Middle frontal gyrus (tissue), 1 donor: ENCODE results near the gene CEBPB.

Experiments used
- DNase-seq: peaks from one replicate; pipeline ENCODE4 v3.0.0-alpha.2; 2015; ENCODE audit warnings: low spot score; ENCODE audit errors: extremely low spot score

Gene CEBPB

DNA sequence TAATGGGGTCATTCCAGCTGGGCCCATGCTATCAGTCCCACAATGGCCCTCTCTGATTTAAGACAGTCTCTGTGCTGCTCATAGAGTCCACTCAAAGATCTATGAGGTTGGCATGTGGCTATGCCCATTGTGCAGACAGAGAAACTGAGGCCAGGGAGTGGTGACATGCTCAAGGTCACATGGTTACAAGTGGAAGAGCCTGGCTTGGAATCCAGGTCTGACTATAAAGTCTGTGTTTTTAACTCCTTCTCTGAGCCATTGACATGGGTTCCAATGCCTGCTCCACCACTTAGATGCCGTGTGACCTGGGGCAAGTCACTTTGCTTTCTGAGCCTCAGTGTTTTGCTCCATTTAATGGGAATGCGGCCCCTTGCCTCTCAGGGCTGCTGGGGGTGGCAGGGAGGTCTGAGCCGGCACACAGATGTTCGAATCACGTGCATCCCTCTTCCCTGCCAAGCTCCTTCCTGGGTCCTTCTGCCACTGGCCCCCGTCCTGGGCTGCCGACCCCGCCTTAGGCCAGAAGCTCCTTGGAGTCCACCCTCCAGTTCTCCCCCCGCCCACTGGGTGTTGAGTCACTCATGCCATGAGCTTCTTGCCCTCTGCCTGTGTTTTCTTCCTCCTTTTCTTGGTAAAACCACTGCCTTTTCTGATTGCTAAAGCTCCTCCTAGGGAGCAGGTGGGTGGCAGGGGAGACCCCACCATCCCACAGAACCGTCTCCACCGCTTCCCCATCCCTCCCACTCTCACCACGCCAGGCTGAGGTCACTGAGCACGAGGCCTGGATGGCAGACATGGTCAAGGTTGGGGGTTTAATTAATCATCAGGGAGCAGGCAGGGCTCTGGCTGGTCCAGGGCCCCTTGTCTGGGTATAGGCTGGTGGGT, 35.7 kb downstream of the CEBPB start:
- no peak for DNase-seq

DNA sequence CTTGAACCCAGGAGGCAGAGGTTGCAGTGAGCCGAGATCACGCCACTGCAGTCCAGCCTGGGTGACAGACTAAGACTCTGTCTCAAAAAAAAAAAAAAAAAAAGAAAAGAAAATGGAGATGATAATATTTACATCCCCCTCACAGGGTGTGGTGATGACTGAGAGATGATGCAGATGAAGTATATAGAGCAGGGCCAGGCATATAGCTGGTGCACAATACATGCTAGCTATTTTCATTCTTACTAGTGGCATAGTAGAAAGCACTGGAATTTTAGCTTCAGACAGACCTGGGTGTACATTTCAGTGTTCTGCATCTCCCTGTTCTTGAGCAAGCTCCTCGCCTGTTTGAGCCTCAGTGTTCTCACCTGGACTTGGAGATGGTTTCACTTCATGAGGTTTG, 36.9 kb downstream of the CEBPB start:
- no peak for DNase-seq

DNA sequence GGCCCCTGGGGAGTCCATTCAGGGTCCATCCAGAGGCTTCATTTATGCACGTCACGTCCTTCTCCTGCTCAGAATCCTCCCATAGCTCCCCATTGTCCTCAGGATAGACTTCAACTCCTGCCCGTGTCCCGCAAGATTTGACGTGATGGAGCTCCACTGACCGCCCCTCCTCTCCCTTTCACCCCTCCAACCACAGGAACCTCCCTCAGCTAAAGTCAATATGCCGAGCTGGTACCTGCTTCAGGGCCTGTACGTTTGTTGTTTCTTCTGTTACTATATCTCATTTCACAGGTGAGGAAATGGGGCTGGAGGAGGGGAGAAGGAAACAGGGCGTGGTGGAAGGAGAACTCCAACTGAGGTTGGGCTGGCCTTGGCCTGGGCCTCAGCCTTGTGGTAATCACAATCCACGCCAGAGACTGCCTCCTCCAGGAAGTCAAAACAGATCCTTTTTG, 38.6 kb downstream of the CEBPB start:
- DNase-seq: no peak

DNA sequence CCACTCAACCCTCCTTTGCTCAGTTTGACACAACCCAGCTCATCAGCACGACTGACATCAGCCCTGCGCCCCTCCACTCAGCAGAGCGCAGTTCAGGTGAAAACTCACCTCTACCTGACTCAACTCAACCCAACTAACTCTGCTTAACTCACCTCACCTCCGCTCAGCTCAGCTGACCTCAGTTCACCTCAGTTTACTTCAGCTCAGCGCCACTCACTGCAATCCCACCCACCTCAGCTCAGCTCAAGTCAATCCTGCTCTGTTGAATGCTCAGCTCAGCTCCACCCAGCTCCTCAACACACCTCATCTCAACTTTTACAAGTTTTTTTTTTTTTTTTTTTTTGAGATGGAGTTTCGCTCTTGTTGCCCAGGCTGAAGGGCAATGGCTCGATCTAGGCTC, 39.6 kb downstream of the CEBPB start:
- DNase-seq: no peak

DNA sequence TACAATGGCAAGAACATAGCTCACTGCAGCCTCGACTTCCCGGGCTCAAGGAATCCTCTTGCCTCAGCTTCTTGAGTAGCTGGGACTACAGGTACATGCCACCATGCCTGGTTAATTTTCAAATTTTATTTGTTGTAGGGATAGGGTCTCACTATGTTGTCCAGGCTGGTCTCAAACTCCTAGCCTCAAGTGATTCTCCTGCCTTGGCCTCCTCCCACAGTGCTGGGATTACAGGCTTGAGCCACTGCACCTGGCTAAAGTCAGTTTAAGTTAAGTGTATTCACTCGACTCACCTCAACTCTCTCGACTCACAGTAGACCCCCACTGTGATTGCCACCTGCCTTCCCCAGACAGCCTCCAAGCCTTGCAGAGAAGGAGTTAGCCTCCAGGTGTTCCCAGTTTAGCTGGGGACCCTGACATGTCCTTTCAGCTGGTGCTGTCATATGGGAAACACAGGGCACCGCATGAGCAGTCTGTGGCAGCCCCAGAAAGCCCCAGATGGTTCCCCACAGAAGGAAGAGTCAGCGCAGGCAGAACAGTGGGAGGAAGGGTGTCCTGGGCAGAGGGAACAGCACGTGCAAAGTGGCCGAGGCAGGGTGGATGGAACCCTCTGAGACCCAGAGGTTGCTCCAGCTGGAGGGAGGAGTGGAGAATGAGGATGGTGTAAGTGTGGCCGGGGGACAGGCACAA, 40.4 kb downstream of the CEBPB start:
- no peak for DNase-seq

DNA sequence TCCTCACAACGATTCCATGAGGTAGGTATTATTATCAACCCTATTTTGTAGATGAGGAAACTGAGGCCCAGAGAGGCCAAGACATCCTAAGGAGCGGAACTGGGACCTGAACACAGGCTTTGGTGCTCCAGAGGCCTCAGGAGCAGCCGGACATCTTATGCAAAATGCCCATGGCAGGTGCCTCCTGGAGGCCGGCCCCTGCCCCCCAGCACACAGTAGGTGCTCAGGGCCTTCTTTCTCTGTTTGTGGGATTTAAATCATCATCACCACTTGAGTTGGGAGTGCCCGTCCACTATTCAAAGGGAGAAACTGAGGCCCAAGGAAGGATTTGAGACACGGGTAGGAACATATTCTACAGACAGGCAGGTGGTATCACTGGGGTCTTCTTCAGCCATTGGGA, 41.2 kb downstream of the CEBPB start:
- DNase-seq: no peak

DNA sequence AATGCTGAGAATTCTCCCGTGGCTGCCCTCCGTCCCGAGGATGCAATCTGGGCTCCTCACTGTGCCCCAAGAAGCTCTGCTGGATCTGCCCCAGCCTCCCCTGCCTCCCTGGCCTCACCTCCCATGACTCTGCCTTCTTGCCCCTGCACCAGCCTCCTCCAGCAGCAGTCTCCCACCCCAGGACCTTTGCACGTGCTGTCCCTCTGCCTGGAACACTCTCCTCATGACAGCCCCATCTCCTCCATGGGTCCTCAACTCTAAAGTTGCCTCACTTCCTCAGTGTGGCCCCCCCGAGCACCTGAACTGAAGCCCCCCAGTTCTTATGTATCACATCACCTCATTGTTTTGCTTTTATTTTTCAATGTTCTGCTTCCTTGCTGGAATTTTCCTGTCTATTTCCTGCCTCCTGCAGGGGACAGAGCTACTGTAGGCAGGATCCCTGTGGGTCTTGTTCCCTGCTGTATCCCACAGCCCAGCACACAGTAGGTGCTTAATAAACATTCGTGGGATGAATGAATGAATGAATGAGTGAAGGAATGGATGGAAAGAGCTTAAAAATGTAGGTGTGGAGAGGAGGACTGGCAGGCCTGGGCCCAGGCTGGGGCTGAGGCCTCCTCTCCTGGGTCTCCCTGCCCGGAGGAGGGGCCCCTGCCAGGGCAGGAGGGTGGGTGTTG, 42.2 kb downstream of the CEBPB start:
- DNase-seq: no peak

DNA sequence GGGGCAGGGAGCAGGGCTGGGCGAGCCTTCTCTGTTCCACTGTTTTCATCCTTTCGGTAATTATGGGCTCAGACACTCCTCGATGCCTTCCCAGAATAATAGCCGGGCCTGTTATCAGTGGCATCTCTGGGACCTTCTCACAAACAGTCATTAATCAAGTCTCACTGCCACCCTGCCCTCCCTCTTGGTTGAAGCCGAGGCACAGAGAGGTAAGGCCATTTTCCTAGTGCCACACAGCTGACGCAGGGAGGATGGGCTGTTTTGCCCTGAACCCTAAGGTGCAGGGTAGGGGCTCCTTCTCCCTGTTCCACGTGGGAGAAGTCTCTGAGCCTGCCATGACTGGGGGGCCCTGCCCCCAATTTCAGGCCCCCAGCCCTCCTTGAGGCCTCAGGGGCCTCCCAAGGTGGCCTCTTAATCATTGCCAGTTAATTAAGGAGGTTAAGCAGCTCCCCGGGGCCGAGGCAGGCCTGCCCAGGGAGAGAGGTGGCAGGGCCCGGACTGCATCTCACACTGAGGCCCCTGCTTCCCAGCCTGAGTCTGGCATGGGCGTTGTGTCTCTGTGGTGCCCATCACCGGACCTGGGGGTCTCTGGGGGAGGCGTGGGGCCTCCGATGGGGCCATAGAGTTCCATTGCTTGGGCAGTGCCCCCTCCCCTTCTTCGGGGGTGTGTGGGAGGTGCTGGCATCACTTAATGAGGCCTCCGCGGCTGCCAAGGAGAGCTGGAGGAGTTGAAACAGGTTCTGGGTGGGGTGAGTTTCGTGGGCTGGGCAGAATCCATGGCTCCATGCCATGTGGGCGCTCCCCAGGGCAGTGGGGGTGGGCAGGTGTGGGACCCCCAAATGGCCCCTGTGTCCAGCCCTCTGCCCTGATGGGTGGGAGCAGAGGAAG, 42.9 kb downstream of the CEBPB start:
- no peak for DNase-seq

DNA sequence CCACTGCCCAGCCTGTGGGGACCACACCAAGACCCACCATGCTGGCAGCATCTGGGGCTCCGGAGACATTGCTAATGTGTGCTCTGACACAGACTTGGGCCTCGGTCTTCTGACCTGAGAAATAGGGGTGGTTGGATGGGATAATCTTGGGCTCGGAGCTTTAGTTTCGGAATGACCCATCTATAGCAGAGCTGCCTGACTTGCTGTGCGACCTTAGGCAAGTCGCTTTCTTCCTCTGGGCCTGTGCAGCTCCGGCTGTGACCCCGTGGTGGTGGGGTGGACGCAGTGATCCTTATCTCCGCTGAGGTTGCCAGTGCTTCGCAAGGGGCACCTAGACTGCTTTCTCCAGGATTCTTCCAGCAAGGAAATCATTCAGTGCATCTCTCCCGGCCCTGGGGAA, 43.7 kb downstream of the CEBPB start:
- DNase-seq: no peak

DNA sequence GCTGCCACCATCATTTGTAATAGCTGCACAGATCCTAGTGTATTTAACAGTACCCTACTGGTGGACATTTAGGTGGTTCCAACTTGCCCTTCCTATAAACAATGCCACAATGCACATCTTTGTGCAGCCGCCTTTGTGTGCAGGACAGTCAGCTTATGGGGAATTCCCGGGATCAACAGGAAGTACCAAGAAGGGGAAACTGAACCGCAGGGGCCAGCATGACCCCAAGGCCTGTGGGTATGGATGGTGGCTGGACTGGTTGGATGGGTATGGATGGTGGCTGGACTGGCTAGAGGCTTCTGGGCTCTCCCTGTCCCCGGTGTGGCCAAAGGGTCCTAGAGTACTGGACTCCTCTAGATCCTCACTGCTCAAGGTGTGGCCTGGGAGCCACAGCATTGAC, 46.7 kb downstream of the CEBPB start:
- DNase-seq: no peak

DNA sequence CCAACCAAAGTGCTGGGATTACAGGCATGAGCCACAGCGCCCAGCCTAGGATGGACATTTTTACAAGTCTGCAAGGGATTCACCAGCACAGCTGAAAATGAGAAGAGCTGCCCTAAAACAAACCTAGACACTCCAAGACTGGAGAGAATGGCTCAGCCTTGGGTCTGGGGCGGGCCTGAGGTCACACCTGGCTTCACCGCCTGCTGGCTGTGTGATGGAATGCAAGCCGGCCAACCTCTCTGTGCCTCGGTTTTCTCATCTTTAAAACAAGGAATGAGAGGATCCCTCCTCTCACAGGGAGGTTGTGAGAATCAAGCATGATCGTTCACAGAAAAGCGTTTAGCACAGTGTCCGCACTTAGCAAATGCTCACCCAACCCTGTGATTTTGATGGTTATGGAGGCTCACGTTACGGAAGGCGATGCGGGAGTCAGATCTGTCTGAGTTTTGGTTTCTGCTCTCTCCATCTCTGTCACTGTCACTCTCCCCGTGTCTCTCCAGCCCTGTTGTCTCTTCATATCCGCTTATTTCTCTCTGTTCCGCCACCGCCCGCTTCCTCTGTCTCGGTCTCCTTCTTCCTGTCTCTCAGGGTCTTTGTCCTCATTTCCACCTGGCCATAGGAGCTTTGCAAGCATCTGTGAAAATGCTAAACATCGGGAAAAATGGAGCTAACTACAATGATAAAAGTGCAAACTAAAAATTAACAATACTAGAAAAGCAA, 47.6 kb downstream of the CEBPB start:
- no peak for DNase-seq

DNA sequence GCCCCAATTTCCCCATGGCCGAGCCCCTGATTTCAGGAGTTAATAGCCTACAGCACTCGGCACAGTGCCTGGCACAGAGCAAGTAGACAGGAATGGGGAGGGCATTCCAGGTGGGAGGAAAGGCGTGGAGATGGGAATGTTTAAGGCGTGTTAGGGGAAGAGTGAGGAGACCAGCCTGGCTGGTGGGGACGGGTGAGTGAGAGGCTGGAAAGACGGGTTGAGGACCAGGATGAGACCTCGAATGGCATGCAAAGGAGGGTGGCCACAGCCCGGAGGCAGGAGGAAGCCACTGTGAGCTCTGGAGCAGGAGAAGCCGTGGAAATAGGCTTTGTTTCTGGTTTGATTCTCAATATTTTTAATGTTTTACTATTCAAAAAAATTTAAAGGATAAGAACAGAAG, 49.5 kb downstream of the CEBPB start:
- no peak for DNase-seq

DNA sequence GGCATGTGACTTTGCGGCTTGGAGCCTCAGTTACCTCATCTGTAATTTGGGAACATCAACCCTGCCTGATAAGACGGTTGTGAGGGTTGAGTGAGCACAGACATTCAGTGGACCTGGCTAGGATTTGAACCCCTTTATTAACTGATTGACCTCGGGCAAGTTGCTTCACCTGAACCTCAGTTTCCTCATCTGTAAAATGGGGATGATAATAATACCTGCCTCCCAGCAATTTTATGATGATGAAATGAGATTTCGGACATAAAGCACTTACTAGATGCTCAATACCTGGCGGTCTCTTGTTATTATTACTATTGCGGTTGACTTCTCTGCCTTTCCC, 51.5 kb downstream of the CEBPB start:
- no peak for DNase-seq
